Measurements from ENCODE around the gene ARHGEF38.
A peak's percentile ranks its signal among the peaks of the same experiment; 100 is the strongest.
"Not testable (repeated sequence)": the region's sequence is repeated elsewhere in the genome, so short reads cannot be mapped to it uniquely, and the experiment has no call there.

The ARHGEF38 gene

GRCh38 chr4:105712766-105713165 is 160.3 kb downstream of the ARHGEF38 start:
- TF ChIP-seq ZNF274 (IDR thresholded peaks at IDR 0.05; ENCODE audit: low read depth, low read length), result no peak
- no peak overlapping the region for H3K4me3 ChIP-seq (ENCODE audit: low read length)

- no peak for TF ChIP-seq ZNF274 (IDR thresholded peaks at IDR 0.05; ENCODE audit: low read depth, low read length)
- peak overlapping the region; percentile 50 for H3K4me3 ChIP-seq (ENCODE audit: low read length)
These were observed 161.7 kb downstream of the ARHGEF38 start for GRCh38 chr4:105714071-105714521.

- TF ChIP-seq ZNF274 (IDR thresholded peaks at IDR 0.05; ENCODE audit: low read depth, low read length), result no peak
- no peak overlapping the region for H3K4me3 ChIP-seq (ENCODE audit: low read length)
These were observed 162.5 kb downstream of the ARHGEF38 start for GRCh38 chr4:105714932-105715331.

GRCh38 chr4:105715692-105716278 is 163.4 kb downstream of the ARHGEF38 start:
- no peak for TF ChIP-seq ZNF274 (IDR thresholded peaks at IDR 0.05; ENCODE audit: low read depth, low read length)
- H3K4me3 ChIP-seq (ENCODE audit: low read length), result no peak overlapping the region

- no peak for TF ChIP-seq ZNF274 (IDR thresholded peaks at IDR 0.05; ENCODE audit: low read depth, low read length)
These were observed 166.8 kb downstream of the ARHGEF38 start for GRCh38 chr4:105719204-105719603.

GRCh38 chr4:105725623-105726022 is 173.2 kb downstream of the ARHGEF38 start:
- TF ChIP-seq ZNF274 (IDR thresholded peaks at IDR 0.05; ENCODE audit: low read depth, low read length), result no peak

More at GRCh38 chr4:105719204-105719603, 166.8 kb downstream of the ARHGEF38 start:
- no peak overlapping the region for H3K4me3 ChIP-seq (ENCODE audit: low read length)

GRCh38 chr4:105729895-105730294 is 177.5 kb downstream of the ARHGEF38 start:
- H3K4me3 ChIP-seq (ENCODE audit: low read length), result not testable (repeated sequence)

More at GRCh38 chr4:105725623-105726022, 173.2 kb downstream of the ARHGEF38 start:
- no peak overlapping the region for H3K4me3 ChIP-seq (ENCODE audit: low read length)
